Measurements from ENCODE around the gene SMARCA2.

DNA sequence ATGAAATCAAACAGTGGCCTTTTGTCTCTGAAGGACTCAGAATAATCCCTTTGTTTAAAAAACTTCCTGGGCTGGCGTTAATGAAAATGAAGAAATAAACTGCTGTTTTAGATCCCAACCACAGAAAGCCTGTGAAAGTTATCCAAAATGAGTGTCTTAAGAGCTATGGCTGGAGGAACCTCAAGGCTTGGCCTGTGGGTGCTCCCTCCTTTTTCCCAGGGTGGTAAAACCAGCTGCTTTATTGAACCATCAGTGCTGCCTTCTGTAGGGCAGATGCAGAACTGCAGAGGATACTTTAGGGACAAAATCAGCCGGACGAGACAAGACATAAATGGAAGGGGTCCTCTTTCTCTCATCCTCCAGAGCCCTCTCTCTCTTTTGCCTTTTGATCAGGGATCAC is 100.9 kb downstream of the SMARCA2 start:
- TF ChIP-seq, protein P1, sequence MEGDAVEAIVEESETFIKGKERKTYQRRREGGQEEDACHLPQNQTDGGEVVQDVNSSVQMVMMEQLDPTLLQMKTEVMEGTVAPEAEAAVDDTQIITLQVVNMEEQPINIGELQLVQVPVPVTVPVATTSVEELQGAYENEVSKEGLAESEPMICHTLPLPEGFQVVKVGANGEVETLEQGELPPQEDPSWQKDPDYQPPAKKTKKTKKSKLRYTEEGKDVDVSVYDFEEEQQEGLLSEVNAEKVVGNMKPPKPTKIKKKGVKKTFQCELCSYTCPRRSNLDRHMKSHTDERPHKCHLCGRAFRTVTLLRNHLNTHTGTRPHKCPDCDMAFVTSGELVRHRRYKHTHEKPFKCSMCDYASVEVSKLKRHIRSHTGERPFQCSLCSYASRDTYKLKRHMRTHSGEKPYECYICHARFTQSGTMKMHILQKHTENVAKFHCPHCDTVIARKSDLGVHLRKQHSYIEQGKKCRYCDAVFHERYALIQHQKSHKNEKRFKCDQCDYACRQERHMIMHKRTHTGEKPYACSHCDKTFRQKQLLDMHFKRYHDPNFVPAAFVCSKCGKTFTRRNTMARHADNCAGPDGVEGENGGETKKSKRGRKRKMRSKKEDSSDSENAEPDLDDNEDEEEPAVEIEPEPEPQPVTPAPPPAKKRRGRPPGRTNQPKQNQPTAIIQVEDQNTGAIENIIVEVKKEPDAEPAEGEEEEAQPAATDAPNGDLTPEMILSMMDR (IDR thresholded peaks at IDR 0.05), result peak; percentile 47
- TF ChIP-seq ZFX (IDR thresholded peaks at IDR 0.05; ENCODE audit: borderline replicate concordance), result no peak
